HG03565 (cell line): ENCODE data around the gene RTN4RL1.
"Not testable (repeated sequence)": the region's sequence is repeated elsewhere in the genome, so short reads cannot be mapped to it uniquely, and the experiment has no call there.

Experiments used
- ATAC-seq: cut with Tn5 transposase; IDR thresholded peaks from one replicate; pipeline ENCODE4 v1.9.1; 2021; ENCODE audit warnings: mild to moderate bottlenecking, moderate library complexity; ENCODE audit not compliant: unreplicated experiment

The RTN4RL1 gene

DNA sequence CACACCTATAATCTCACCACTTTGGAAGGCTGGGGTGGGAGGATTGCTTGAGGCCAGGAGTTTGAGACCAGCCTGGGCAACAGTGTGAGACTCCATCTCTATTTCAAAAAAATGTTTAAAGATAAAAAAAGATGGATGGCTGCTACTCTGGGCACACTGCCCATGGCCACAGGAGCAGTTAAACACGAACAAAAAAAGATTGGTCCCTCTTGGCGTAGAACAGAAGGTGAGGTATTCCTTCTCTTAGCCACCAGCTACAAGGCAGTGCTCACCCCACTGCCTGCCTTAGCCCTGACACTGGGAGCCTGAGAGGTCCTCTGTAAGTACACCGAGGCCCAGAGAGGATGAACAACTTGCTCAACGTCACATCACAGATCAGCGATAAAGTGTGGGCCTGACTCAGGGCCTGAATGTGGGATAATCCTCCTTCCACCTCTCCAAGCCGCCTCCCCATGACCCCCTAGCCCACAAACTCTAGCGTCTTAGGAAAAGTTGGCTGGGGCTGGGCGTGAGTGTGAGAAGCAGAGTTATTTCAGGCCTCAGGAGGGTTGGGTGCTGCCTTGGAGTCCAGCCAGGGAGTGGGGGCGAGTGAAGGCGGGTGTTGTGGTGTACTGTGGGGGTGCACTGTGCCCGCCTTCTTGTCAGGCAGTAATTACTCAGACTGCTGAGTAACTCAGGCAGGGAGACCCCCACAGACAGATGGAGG lies 2.5 kb upstream of the RTN4RL1 start:
- no peak for ATAC-seq

DNA sequence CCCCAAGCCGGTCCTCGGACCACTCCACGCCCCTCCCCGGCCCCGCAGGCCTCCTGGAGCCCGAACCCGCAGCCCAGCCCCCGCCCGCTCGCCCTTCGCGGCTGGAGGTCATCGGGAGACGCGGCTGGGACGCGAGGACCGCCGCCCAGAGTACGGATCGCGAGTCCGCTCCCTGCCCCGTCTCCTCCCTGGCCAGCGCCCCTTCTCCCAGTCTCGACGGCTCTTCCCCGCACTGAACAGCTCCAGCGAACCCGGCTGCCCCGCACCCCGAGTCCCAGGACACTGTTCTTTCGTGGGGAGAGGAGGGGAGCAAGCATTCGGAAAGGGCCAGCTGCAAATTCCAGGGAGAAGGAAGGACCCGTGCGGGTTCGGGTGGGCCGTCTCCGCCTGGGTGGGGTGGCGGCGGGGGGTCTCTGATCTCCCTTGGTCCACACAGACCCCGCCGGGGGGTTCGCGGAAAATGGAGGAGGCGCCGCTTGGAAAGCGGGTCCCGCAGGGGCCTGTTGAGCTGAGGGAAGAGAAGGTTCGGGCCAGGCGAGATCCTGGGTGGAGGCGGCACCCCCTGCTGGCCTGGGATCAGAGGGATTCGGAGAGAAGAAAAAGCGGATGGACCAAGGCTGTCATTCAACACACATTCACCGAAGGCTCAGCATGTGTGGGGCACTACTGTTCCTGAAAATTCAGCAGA lies 632 bp upstream of the RTN4RL1 start:
- no peak for ATAC-seq

DNA sequence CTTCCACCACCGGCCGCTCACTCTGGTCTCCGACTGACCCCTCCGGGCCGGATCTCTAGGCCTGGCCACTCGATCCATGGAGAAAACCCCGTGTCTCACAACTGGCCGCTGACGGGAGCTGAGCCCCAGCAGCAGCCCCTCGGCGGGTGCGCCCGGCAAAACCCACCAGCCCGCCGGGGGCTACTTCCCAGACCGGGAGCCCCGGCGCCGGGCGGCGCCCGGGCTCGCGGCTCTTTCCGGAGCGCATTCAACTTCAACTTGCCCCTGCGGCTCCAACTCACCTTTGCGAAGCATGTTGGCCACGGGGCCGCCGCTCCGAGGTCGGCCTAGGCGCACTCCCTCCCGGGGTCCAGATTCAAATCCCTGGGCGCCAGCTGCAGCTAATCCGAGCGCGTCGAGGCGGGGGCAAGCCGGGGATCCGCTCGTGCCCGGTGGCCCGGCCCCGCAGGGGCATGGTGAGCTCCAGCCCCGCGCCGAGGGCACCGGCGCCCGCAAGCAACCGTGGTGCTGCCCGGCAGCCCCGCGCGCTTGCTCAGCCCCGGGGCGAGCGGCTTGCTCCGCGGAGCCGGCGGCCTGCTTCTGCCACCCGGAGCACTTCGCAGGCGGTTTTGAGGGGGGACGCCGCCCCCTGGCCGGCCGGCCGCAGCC lies 438 bp downstream of the RTN4RL1 start:
- no peak for ATAC-seq

DNA sequence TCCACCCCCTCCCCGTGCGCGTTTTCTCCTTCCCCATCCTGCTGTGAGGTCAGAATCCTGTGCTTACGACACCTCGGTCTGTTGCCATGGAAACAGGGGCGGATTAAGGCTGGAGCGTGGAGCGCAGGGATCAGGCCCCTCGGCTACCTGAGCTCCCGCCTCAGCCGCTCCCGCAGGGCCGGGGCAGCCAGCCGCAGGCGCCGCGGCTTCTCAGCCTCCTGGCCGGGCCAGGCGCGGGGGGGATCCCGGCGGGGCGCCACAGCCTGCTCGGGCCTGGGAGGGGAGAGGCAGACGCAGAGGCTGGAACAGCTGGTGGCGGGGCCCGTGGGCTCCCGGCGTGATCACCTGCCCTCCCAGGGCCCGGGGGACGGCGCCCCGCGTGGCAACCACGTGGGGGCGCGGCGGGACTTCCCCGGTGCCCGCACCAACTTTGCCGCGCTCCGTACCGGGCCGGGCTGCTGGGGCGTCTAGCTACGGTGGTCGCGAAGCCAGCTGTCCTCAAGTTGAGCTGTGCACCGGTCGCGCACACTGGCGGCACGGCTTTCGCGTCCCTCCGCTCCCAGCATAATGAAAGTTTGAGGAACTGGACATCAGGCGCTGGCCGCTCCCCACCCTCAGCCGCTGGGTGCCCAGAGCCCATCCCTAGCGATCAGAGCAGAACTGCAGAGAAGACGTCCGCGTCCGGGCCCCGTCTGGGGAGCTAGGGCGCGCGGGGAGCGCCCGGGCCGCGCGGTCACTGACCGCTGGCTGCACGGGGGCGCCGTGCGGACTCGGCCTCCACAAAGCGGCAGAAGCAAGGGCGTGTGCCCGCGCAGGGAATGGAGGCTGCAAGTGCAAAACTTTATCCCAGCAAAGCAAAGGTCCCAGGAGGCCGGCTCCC lies 1.2 kb downstream of the RTN4RL1 start:
- no peak for ATAC-seq

DNA sequence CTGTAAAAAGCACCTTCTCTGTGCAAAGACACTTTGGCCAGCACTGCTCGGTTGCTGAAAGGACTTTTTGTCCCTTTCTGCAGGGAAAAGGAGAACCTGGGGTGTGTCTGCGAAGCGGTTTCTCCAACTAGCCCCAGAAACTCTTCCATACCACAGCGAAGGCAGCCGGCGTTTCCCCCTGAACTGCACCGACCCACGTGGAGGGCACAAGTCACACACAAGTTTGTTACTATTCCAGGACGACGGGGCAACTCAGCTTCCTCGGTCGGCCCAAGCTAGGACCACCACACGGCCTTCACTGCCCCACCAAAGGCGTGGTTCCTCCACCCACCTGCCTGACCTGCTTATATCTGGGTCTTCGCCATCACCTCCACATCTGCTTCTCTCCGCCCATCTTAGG lies 1.9 kb downstream of the RTN4RL1 start:
- no peak for ATAC-seq

DNA sequence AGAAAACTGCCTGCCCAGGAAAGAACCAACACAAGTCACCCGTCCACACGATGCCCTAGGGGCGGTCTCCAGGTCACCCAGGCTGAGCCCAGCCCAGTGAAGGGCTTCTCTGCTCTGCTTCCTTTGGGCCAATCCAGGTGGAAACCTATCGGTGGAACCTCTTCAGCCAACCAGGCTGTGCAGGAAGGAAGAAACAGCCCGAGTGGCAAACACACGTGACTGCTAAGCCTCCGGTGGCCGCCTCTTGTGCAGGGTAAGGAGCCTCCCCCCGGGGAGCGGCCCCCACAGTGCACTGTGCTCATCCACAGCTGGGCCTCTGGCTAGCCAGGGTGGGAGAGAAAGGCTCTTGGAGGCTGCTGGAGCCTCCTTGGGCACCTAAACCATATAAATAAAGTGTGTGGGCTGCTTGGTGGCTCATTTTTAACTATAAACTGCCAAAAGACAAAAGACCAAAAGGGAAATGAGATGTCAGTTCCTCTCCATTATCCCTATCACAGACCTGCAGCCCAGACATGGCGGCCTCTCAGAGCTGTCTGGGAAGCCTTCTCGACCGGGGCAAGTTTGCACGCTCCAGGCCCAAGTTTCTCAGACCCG lies 2.4 kb downstream of the RTN4RL1 start:
- no peak for ATAC-seq

DNA sequence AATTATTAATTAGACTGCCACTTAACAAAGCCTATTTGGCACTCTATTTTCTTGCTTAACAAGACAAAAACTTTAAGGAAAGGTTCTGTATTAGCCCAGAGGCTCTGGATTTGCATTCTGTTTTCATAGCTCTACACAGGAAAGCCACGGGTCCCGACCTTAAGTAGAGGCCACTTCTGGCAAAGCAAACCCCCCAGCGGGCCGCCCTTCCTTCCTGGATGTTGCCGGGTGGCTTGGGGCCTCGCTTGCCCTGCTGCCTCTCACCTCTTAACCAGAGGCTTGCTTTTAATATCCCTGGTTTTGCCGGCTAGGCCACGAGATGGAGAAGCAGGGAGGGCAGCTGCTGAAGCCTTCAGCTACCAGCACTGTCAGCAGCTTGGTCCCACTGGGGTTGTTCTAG lies 4.4 kb downstream of the RTN4RL1 start:
- no peak for ATAC-seq

DNA sequence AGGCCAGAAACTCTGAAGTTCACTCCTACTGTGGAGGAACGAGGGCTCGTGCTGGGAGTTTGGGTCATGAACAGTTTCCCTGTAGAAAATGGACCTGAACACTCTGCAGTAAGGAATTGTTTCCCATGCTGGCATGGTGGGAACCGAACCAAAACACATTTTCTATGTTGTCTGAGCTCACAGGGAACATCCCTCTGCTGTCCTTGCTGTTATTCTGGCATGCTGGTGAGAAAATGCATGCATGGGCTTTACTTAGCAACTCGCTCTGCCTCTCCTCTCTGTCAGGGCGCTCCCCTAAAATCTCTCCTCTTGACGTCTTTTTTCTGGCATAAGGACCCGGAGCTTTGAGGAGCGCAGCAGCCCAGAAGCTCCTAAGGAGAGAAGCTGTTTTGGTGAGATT lies 5.4 kb downstream of the RTN4RL1 start:
- ATAC-seq, result no peak

DNA sequence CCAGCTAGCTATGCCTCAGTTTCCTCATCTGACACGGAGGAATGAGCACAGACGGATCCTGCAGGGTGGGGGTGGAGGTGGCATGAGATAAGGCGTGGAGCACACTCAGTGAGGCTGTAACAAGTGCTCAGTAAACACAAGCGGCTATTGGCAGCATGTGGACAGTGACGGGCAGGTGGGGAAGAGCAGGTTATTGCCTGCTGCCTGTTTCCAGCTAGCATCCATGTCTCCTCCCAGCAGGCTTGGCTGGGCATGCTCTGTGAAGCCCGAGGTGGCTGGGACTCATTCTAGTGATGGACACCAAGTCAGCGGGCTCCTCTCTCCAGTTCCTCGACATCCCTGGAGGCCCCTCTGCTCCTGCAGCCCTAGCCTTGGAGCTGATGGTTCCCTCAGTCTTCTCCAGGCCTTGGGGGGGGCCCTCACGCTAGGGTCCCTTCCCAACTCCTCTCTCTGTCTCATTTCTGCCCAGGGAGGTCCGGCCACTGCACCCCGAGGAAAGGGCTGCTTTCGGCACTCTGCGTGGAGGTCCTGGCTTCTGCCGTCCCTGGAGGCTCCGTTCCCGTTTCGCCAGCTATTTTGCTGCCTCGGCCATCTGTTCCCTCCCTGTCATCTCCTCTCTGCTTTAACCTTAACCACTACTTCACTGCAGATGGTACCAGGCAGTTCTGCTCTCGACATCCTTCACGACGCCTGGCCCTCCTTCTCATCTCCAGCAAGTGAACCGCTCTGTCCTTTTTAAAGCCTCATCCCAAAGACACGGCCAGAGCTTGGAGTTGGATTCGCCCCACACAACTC lies 6.2 kb downstream of the RTN4RL1 start:
- ATAC-seq, result no peak

DNA sequence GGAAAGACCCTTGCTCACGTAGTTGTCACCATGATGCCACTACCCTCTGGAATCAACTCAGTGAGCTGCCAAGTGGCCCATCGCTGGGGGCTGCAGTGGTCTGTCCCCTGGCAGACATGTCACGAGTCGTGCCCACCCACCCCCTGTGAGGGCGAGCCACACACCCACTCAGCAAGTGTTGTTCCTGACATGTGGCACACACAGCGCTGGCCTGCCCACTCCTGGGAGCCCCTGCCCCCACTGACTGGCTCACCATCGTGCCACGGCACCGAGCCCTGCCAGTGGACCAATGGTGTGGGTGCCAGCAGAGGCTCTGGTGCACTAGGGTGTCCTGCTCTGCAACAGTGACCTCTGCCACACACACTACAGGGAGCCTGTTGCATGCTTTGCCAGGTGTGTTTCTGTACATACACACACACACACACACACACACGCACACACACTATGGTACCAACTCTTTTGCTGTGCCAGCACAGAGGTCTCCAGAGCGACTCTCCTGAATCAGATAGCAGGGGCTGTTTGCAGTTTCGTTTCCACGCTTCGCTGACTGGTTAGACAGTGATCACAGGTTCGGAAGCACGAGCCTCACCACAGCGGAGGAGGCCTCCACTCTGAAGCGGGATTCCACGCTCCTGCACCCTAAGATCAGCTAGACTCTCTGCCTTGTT lies 7.7 kb downstream of the RTN4RL1 start:
- ATAC-seq, result no peak

DNA sequence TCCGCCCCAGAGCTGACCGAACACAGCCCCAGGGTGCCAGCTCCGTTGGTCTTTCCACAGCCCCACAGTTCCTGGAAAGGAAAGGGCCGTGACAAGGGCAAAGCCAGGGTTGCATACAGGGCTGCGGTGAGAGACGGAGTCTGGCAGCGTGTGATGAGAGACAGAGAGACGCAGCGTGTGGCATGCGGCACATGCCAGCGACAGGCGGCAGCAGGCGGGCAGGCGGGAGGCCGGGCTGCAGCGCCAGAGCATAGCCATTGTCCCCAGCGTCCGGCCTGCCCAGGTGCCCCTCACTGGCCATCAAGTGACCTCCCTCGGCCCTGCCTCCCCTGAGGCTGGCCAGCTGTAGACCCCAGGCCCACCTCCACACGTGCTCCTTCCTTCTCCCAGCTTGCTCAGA lies 8.6 kb downstream of the RTN4RL1 start:
- ATAC-seq, result no peak

DNA sequence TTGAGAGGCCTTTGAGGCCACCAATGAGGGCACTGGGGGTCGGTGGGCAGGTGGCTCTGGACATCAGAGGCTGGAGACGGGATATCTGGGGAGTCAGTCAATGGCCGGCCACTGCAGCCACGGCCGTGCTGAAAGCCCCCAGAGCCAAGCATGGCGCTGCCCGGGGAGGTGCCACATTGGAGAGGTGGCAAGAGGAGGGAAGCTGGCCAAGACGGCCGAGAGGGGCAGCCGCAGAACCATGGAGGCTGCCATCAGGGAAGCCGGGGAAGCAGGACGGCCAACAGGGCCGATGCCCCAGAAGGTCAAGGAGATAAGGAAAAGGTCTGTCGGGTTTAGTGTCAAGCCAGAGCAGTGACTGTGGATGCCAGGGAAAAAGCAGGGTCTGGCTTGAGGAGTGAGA lies 9.8 kb downstream of the RTN4RL1 start:
- ATAC-seq, result no peak

DNA sequence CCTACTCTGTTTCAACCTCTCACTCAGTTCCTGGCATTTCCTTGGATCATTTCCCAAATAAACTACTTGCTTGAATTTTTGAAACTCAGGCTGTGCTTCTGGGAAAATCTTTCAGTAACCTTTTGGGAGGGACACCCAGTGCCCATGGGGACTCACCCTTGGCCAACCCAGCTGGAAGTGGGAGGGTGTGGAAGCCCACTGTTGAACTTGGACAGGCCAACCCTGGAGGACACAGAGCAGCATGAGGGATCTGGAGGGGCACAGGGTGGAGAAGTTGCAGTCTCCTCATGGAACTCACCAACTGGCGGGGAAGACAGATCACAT lies 11.2 kb downstream of the RTN4RL1 start:
- no peak for ATAC-seq

DNA sequence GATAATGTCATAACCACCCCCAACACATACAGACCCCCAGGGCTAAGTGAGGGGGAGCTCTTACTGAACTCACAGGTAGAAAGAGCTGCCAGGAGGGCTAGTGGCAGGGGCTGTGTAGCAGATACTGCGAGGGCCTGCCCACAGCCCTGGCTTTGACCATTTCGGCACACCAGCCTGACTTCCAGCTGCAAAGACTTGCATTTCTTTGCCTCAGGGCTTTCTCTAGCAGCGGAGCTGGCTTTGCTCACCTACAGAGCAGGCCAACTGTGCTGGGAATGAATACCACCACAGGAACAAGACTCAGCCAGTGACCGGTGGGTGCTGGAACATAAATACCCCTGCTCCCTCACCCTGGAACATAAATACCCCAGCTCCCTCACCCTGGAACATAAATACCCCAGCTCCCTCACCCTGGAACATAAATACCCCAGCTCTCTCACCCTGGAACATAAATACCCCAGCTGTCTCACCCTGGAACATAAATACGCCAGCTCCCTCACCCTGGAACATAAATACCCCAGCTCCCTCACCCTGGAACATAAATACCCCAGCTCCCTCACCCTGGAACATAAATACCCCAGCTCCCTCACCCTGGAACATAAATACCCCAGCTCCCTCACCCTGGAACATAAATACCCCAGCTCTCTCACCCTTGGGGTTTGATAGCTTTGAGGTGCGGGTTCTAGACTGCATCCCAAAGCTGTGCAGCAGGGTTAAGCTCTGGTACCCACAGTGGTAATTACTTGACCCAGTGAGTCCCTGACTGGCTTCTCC lies 11.7 kb downstream of the RTN4RL1 start:
- ATAC-seq, result not testable (repeated sequence)

DNA sequence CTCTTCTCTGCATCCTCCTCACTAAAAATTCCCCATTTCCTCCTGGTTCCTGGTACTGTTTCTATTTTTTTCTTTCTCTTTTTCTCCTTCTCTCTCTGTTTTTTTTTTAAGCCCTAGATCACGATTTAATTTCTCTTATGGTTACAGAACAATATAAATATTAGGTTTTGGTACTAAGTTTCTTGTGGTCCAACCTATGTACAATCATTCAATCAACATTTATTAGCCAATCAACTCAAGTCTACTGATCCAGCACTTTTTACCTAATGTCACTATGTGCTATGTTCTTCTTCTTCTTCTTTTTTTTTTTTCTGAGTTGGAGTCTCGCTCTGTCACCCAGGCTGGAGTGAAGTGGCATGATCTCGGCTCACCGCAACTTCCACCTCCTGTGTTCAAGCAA lies 12.6 kb downstream of the RTN4RL1 start:
- ATAC-seq, result no peak

DNA sequence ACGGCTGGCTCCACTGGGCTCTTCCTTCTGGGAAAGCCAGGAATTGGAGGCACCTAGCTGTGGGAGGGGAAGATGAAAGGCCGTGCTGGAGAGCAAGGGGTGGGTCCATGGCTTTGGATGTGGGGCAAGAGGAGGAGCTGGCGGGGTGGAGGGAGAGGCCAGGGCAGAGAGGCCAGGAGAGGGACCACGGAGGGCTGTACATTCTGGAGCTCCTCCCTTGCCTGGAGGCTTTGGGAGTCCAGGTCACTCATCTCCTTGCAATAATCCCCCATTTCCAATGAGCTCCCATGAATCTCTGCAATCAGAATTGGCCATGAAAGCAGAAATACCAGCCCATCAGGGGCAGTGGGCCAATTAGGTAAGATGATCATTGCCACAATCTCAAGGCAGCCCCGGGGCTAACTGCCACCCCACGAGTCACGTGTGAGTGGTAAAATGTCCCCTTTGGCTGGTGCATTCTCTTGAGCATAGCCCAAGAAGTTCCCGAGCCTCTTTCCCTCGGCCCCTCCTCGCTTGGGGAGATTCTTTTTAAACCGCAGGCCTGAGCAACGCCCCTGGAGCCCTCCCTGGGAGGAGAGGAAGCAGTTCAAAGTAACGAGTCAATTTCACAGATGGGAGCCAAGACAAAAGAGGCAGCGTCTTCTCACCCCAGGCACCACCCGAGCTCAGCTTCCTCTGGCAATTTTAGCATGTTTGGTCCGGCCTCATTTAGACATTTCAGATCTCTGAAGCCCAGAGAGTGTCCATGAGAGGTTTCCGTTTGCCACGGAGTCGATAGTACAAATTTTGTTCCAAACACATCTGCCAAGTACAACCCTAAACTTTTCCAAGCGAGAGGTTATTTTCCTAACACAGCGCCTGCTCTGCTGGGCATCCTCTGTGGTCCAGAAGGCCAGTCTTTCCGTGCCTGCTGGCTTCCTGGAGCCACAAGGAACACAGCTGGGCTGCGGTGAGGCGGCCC lies 13.4 kb downstream of the RTN4RL1 start:
- ATAC-seq, result no peak

DNA sequence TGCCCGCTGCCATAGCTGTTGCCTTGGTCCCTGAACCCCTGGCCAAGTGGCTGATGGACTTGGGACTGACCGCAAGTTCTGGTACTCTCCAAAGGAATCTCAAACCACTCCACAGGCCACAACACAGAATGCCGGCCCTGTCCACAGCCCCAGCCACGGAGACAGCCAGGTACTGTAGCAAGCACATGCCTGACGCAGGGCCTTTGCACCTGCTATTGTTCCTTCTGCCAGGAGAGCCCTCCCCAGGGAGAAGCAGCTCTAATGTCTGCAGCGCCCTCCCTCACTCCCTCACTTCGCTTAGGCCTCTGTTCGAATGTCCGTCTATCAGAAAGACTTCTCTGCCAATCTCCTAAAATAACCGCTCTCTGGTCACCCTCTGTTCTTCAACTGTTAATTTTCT lies 15.4 kb downstream of the RTN4RL1 start:
- ATAC-seq, result no peak
